Measurements from ENCODE around the gene KLHDC9. TPM values are rescaled to one million over a fixed set of nuclear protein-coding genes. Genes with fewer than 3 reads are reported as not detected.

Gene KLHDC9
- total and polyA plus RNA-seq, 2 donors (not counting 1 experiment from before 2014, with no cell fraction given), result 1.6 to 2.7 TPM

DNA sequence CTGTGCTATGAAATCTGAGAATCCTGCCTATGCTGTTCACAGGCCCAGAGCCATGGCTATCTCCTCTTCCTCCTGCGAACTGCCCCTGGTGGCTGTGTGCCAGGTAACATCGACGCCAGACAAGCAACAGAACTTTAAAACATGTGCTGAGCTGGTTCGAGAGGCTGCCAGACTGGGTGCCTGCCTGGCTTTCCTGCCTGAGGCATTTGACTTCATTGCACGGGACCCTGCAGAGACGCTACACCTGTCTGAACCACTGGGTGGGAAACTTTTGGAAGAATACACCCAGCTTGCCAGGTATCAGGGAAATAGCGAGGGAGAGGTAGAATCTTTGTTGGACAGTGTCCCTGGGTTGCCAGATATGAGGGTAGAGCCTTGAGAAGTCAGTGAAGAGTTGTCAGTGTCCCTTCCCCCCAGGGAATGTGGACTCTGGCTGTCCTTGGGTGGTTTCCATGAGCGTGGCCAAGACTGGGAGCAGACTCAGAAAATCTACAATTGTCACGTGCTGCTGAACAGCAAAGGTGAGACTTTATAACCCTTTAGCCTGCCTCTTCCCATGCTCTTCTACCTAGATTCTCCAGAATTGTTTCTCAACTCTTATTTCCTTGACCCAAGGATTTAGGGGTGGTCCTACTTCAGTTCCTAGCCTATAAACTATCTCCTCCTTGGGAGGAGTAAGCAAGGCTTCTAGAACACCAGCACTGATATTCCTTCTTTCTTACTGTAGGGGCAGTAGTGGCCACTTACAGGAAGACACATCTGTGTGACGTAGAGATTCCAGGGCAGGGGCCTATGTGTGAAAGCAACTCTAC is 21.1 kb downstream of the KLHDC9 start:
- Mint-ChIP-seq H3K4me3 (peak overlapping the region; percentile 97), H3K27me3 (no peaks in the 10 kb centered on the region), H3K4me1 (peaks cover 67% of the 10 kb centered on the region), H3K27ac (peak overlapping the region; percentile 94), H3K9me3 (ENCODE audit: insufficient read depth) (no peaks in the 10 kb centered on the region)
- Histone ChIP-seq H3K9me3 (ENCODE audit: control extremely low read depth in 1 of 3, control insufficient read depth in 2 of 3, insufficient read depth in 1 of 3, low read length in 2 of 3) (no peaks in the 10 kb centered on the region), H3K27me3 (replicated peaks in 1 of 4; ENCODE audit: control extremely low read depth in 1 of 4, control insufficient read depth in 3 of 4, insufficient read depth in 4 of 4, low read length in 3 of 4) (no peaks in the 10 kb centered on the region), H3K27ac (ENCODE audit: low read length in 2 of 2) (peak overlapping the region; percentile 42 to 86), H2AFZ (ENCODE audit: insufficient read depth, low read depth, low read length, poor library complexity, severe bottlenecking) (no peak overlapping the region), H3K4me2 (replicated peaks; ENCODE audit: low read depth, low read length, poor library complexity, severe bottlenecking) (peak overlapping the region; percentile 81), H3K4me3 (ENCODE audit: control extremely low read depth in 1 of 5, extremely low read depth in 1 of 5, insufficient read depth in 1 of 5, low read depth in 2 of 5, low read length in 4 of 5) (no peak overlapping the region), H3K79me2 (ENCODE audit: control insufficient read depth, insufficient read depth, low read length) (peaks cover 69% of the 10 kb centered on the region), H3K4me1 (ENCODE audit: control insufficient read depth in 2 of 2, insufficient read depth in 2 of 2, low read length in 2 of 2) (peaks cover 45 to 54% of the 10 kb centered on the region in 2 donors), H3K9ac (ENCODE audit: low read length) (no peak overlapping the region), H4K20me1 (ENCODE audit: control insufficient read depth, insufficient read depth, low read length, poor library complexity, severe bottlenecking) (peaks cover 12% of the 10 kb centered on the region), H3K36me3 (replicated peaks in 1 of 2; ENCODE audit: control extremely low read depth in 1 of 2, control insufficient read depth in 1 of 2, extremely low read depth in 1 of 2, insufficient read depth in 2 of 2, low read length in 1 of 2) (peaks cover 2 to 38% of the 10 kb centered on the region in 2 experiments)
- peak; percentile 37 for ATAC-seq (ENCODE audit: low read depth)
- ChIA-PET POLR2A (interaction anchor here (1.2 to 1.3 kb wide), 2 partner anchors 21 to 82 kb away, joined by 3 to 5 read pairs; partner anchors contain the start of gene KLHDC9), CTCF (no interaction called here)
- TF ChIP-seq EZH2 (IDR thresholded peaks at IDR 0.05; ENCODE audit: borderline replicate concordance, insufficient read depth, low read depth, low read length, poor library complexity, severe bottlenecking), result no peak
- TF ChIP-seq, protein P1, sequence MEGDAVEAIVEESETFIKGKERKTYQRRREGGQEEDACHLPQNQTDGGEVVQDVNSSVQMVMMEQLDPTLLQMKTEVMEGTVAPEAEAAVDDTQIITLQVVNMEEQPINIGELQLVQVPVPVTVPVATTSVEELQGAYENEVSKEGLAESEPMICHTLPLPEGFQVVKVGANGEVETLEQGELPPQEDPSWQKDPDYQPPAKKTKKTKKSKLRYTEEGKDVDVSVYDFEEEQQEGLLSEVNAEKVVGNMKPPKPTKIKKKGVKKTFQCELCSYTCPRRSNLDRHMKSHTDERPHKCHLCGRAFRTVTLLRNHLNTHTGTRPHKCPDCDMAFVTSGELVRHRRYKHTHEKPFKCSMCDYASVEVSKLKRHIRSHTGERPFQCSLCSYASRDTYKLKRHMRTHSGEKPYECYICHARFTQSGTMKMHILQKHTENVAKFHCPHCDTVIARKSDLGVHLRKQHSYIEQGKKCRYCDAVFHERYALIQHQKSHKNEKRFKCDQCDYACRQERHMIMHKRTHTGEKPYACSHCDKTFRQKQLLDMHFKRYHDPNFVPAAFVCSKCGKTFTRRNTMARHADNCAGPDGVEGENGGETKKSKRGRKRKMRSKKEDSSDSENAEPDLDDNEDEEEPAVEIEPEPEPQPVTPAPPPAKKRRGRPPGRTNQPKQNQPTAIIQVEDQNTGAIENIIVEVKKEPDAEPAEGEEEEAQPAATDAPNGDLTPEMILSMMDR (IDR thresholded peaks at IDR 0.05), result peak; percentile 51
- WGBS (ENCODE audit: insufficient coverage), result 74% methylated on average over 10 of the region's 10 CpGs
- intact Hi-C loops (cut with micrococcal nuclease), result loop anchor here (2.0 kb wide), 2 partner anchors 48 to 74 kb away; partner anchors contain the start of genes PPOX and USF1
- DNase-seq, result peak; percentile 70
